Hypothalamus (tissue), 51 donors: ENCODE measurements around the gene HOXA13.
A peak's percentile ranks its signal among the peaks of the same experiment; 100 is the strongest.

Source experiments
- DNase-seq, 51 donors: peaks; one replicate each; lab custom pipeline; 2025; lab: John Stamatoyannopoulos, UW

HOXA13 gene

DNA sequence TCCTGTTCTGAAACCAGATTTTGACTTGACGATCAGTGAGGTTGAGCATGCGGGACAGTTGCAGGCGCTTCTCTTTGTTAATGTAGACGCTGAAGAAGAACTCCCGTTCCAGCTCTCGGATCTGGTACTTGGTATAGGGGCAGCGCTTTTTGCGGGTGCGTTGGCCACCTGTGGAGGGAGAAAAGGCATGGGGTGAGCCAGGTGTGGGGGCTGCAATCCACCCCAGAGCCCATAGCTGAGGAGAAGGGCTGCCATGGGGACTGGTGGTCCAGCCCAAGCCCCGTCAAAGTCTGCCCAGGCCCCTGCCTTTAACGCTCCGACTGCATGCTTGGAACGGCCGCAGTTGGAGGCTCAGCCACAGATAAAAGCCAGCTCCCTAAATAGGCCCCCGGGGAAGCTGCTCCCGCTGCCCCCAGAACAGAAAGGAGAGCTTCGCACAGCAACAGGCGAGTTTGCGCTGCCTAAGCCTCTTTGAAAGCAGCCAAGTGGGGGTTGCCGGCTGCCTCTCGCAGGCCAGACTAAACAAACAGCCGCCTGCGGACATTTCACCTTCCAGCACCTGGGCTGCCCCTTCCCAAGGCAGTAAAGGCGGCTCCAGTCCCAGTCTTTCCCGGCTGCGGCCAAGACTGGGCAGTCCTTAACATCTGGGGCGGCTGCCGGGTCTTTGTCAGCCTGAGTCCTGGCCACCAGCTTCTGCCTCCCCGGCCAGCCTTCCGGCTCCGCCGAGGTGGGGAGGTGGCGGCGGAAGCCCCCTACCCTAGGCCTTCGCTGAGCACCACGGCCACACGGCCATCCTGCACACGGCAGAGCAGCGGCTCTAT lies 16.8 kb downstream of the HOXA13 start:
- DNase-seq = no peak

GRCh38 chr7:27182285-27182841 lies 17.5 kb downstream of the HOXA13 start:
- DNase-seq = no peak

DNA sequence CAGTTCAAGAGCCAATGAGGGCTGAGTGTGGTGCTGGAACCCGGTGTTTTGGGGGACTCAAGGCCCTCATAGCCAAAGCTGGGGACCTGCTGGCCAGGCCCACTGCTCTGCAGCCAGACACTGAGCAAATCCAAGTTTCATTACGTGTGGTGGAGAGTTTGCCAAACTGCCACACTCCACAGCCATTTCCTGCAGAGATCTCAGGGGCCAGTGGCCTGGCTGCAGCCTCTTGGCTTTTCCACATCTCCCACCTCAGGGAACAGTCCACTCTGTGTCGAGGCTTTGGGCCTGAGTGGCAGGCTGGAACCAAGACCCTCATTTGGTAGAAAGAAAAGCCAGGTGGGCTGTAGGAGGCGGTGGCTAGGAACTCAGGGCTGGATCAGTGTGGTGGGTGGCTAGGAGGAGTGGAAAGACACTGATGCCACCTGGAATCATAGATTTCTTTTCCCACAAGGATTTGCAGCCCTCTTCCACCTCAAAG lies 18.1 kb downstream of the HOXA13 start:
- DNase-seq = no peak

- DNase-seq = no peak
Measured at GRCh38 chr7:27180431-27181420, 19.2 kb downstream of the HOXA13 start.

DNA sequence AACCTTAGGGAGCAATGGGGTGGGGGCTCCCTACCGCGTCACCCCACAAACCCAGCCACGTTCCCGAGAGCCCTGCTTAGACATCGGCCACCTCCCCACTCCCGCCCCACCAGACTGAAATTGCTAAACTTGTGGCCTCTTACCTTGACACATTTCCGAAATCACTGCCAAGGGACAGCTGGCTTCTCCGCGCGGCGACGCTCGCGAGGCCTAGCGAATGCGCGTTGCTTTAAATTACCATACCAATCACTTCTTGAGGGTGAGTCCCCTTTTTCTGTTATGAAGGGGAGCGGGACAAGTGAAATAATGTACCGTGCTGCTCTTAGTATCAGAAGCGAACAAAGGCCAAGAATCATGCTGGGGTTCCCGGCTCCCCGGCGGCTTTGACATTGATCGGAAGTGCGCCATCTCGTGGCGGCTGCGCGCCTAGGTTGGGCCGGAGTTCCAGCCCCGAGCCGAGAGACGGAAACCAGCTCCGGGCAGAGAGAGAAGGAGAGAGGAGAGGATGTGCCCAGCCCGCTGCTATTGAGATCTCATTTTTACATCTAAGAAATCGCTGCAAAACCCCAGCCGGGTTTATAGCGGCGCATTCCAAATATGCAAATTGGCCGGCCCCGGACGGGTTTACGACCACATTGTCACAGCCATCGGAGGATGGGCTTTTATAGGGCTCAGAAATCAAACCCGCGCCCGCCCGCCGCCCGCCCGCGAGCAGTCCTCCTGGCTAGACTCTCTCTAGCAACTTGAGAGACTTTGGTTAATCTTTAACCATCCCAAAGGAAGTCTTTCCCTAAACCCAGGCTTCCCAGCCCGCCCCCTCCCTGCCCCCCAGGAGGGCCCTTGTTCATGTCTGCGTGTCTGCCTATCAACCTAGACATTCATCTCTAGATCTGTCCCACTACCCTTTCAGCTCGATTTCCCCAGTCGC lies 20.1 kb downstream of the HOXA13 start:
- peak in 11 of 51 donors; percentile 2 to 34 (median 13) for DNase-seq

DNA sequence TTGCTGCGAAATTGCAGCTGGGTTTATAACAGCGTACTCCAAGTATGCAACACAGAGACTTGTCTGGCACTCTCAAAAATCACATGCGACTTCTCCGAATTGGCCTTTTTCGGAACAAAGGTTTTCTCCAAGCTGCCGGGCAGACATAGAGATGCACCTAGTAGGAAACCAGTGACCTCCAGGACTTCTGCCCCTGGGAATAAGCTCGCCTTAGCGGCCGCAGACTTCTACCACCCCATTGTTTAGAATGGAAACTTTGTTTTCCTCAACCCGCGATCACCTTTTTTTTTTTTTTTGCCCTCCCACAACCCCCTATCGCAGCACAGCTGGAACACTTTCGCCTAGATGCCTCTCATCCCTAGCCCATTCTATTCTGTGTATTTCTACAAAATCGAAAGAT lies 20.9 kb downstream of the HOXA13 start:
- DNase-seq = no peak

DNA sequence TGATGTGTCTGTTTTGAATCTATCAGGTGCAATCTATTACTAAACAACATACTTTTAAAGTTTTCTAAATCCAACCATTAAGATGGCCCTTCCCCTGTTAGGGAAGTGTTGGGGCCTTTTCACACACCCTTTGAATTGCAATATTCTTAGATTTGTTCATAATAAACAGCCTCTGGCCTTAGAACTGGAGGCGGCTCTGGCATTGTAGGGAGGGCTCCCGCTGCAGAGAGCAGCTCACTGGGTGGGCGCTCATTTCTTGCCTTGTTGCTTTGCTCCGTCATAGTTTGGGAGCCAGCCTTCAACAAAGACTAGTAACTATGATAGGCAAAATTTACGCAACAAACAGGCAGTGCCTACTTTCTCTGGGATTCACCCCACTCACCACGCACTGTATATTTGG lies 21.5 kb downstream of the HOXA13 start:
- DNase-seq = no peak

- no peak for DNase-seq
Measured at GRCh38 chr7:27177795-27178320, 22.0 kb downstream of the HOXA13 start.

- no peak for DNase-seq
Measured at GRCh38 chr7:27176962-27177794, 22.7 kb downstream of the HOXA13 start.

GRCh38 chr7:27176524-27176845 lies 23.4 kb downstream of the HOXA13 start:
- DNase-seq = no peak

DNA sequence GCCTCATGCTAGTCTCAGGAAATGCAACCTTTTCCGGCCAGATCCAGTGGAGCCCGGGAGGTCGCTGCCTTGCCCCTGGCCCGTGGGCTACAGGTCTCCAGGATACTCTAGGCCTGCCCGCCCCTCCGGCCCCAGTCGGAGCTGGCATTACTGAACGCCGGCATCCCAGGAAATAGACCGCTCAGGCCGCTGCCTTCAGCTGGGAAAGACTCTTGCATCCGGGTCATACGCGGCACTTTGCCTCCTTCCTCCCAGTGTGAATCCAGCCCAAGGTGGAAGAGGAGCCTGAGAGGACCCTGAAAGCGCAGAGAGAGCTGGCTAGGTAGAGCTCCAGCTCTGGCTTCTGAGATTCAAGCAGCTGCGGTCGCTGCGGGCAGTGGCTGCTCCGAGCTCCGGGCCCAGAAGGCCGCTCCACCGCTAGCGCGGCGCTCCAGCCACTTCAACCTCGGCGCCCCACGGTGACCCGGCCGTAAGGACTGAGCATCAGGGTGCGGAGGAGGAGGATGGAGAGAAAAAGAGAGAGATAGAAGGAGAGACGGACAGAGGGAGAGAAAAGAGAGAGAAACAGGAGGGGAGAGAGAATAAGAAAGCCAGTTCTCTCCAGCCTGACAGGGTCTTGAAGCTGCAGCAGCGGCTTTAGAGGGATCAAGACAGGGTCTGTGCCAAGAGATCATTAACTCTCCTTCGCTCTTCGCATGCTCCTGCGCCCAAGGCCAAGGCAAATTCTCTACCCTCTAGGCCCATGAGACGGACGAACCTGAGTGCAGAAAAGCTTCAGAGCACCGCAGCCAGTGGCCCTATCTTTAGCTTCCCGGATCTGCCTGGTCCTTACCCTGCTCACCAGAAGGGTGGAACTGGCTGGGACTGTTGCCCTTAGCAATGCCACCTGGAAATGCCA lies 24.0 kb downstream of the HOXA13 start:
- no peak for DNase-seq

- DNase-seq = no peak
Measured at GRCh38 chr7:27174874-27175625, 24.8 kb downstream of the HOXA13 start.

DNA sequence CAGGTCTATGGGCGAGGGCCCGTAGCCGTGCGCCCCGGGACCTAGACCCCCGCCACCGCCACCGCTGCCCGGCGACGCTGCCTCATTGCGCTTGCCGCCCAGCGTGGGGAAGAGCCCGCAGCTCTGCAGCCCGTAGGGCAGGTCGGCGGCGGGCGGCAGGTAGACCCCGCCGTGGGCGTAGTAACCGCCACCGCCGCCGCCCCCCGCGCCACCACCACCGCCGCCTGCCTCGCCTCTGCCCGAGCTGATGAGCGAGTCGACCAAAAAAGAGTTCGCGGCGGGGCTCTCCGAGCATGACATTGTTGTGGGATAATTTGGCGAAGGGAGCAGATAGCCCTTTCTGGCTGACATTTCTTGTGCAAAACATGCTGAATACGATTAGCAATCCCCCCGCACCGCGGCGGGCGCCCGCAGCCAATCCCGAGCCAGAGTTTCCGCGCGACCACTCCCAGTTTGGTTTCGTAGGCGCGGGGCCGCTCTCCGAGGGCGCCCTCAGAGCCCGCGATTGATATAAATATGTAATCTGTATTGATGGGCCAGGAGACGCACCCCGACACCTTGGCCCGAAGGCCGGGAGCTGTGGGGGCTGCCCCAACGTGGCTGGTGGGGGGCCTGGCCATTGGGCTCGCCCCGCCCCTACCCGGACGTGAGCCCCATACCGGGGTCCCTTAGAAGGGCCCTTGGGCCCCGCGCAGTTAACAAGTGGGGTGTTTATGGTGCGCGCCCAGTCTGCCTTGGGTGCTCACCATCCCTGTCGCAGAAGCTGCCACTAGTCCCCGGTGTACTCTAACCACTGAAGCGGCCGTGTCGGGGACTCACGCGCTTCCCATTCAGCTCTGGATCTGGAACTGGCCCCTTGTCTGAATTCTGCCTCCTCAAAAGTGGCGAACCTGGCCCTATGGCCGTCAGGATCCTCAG lies 25.7 kb downstream of the HOXA13 start, which contains the start of gene HOXA10:
TSS of gene HOXA10 (minus strand) at position 365 of the 918 bp plus-strand sequence. CDS start at position 351, 14 bp downstream.
- no peak for DNase-seq

GRCh38 chr7:27173511-27173955 lies 26.4 kb downstream of the HOXA13 start:
- DNase-seq = no peak

DNA sequence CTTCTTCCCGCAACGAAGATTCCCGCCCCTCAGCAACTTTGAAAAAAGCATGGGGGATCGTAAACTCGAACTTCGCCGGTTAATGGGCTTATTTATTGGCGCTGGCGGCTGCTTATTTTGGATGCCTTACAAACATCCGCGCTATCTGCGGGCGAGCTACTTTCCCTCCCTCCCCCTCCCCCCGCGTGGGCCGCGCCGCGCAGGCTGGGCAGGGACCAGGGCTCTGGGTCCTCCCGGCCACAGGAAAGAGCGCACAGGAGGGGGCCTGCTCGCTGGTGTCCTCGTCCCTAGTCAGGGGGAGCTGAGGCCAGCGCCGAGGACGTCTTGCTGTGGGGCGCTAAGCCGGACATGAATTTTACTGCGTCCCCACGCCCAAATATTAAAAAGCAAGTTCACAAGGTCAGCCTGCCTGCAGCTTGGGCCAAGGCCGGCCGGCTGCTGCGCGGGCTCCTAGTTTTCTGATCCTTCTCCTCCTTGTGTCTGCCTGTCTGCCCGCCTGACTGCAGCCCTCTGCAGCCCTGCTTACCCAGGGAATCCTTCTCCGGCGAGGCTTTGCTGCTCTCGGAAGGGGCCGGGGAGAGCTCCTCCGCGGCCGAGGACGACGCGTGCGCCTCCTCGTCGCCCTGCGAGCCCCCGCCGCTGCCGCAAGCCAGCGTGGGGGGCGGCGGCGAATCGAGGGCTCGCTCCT lies 26.9 kb downstream of the HOXA13 start:
- DNase-seq = no peak
